Activated naive CD8-positive, alpha-beta T cell treated with anti-CD3 and anti-CD28 coated beads, Interleukin-2, amount 10 ng/mL, durations not matched to agents 7 days and 5 days (primary cell): ENCODE measurements around the gene NKX1-2. TPM values are rescaled to one million over a fixed set of nuclear protein-coding genes. Genes with fewer than 3 reads are reported as not detected.

Experiments
- ATAC-seq: fragments of 150-1000 bp; cut with Tn5 transposase; one replicate; pipeline ENCODE4 v1.10.0; 2021; ENCODE audit warnings: low read depth, moderate library complexity
- POLR2A ChIA-PET: fragments of 350-600 bp; sonication (Branson Sonifier 250); formaldehyde crosslinking; loops from one replicate; lab custom pipeline; 2021; ENCODE audit warnings: antibody characterized with exemption; lab: Charles Lee
- DNase-seq: peaks from one replicate; pipeline ENCODE4 v3.0.0; 2021
- H3K27ac Mint-ChIP-seq: one replicate; pipeline ENCODE4 v1.8.0; 2022; ENCODE audit warnings: mild to moderate bottlenecking, mixed read lengths
- H3K27me3 Mint-ChIP-seq: one replicate; pipeline ENCODE4 v1.8.0; 2022; ENCODE audit warnings: mild to moderate bottlenecking, moderate library complexity, mixed read lengths
- H3K36me3 Mint-ChIP-seq: one replicate; pipeline ENCODE4 v1.8.0; 2021; ENCODE audit warnings: mild to moderate bottlenecking, mixed read lengths
- H3K4me1 Mint-ChIP-seq: one replicate; pipeline ENCODE4 v1.8.0; 2021; ENCODE audit warnings: mixed read lengths
- H3K4me3 Mint-ChIP-seq: one replicate; pipeline ENCODE4 v1.8.0; 2022; ENCODE audit warnings: mild to moderate bottlenecking, moderate library complexity, mixed read lengths
- H3K9me3 Mint-ChIP-seq: one replicate; pipeline ENCODE4 v1.8.0; 2021; ENCODE audit warnings: mixed read lengths
- total RNA-seq, 2 experiments: library from RNA; stranded (reverse); gene quantifications; one replicate each; pipeline ENCODE4 v1.2.3, GENCODE V29; 2021

NKX1-2 gene
- total RNA-seq, 2 experiments from 2014 or later: not detected

DNA sequence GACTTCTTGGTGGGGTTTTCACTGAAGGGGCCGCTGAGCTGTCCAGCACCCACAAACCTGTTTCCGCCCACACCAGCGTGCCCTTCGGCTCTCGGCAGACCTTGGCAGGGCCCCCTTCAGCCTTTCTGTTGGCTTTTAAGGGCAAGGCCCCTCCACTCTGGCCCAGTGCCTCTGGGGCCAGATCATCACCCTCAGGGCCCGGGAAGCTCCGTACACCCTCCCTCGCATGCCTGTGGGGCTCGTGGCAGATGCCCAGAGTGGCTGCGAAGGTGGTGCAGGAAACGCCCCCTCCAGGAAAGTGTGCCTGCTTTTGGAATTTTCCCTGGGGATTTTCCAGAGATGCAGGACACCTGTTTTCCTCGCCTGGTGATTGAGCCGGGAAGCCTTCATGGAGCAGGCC, 18.8 kb upstream of the NKX1-2 start:
- DNase-seq (no peak), ATAC-seq (no peak)
- Mint-ChIP-seq H3K4me1 (peaks cover 21% of the 10 kb centered on the region), H3K9me3 (no peaks in the 10 kb centered on the region), H3K4me3 (no peak overlapping the region), H3K27ac (no peak overlapping the region), H3K36me3 (peaks cover 5% of the 10 kb centered on the region), H3K27me3 (no peaks in the 10 kb centered on the region)
- POLR2A ChIA-PET: interaction anchor here (0.6 kb wide), 1 partner anchor 32 kb away, joined by 3 read pairs; no protein-coding TSS in a partner anchor

DNA sequence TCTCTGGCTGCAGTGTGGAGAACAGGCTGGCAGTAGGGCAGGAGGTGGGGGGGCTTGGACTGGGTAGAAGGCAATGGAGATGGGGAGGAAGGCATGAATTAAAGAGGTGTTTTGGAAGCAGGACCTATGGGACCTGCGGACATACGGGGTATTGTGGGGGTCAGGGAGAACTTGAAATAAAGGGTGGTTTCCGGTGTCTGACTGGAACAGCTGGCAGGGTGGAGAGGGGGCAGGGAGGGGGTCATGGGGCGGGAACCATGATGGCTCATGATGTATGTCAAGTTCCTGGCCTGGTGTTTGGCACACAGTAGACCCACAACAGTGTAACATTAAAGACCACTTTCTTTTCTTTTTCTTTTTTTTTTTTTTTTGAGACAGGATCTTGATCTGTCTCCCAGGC, 17.3 kb upstream of the NKX1-2 start:
- ATAC-seq: no peak
- Mint-ChIP-seq H3K4me1 (peaks cover 21% of the 10 kb centered on the region), H3K36me3 (peaks cover 5% of the 10 kb centered on the region), H3K9me3 (no peaks in the 10 kb centered on the region), H3K27ac (no peak overlapping the region), H3K4me3 (no peak overlapping the region), H3K27me3 (no peaks in the 10 kb centered on the region)
- POLR2A ChIA-PET: no interaction called here
- no peak for DNase-seq

DNA sequence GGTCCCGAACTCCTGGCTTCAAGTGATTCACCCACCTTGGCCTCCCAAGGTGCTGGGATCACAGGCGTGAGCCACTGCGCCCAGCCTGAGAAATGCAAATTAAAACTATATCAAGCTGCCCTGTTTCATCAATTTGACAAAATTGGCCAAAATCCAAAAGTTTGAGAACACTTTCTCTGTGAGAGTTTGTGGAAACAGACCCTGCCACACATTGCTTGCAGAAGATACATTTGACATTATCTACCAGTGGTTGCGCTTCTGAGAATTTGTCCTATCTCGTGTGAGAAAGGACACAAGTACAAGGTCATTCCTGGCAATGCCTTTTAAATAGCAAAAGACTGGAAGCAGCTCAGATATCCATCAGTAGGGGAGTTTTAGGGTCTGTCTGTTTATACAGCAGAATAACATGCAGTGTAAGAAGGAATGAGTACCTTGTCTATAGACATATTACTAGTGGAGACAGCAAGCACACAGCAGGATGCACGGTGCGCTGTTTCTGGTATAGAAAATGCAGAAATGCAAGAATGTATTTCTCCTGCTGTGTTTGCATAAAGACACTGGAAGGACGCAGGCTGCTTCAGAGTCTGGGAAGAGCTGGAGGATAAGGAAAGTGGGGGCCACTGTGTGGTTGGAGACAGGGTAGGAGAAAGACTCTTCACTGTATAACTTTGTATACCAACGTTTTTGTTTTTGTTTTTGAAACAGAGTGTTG, 16.1 kb upstream of the NKX1-2 start:
- peak overlapping the region; percentile 81 for H3K27ac Mint-ChIP-seq
- peaks cover 6% of the 10 kb centered on the region for H3K36me3 Mint-ChIP-seq
- H3K27me3 Mint-ChIP-seq: peaks cover 2% of the 10 kb centered on the region
- H3K4me3 Mint-ChIP-seq: peak overlapping the region; percentile 63
- ATAC-seq (no peak), DNase-seq (no peak)
- POLR2A ChIA-PET: no interaction called here
- H3K9me3 Mint-ChIP-seq: no peaks in the 10 kb centered on the region
- H3K4me1 Mint-ChIP-seq: peaks cover 25% of the 10 kb centered on the region

DNA sequence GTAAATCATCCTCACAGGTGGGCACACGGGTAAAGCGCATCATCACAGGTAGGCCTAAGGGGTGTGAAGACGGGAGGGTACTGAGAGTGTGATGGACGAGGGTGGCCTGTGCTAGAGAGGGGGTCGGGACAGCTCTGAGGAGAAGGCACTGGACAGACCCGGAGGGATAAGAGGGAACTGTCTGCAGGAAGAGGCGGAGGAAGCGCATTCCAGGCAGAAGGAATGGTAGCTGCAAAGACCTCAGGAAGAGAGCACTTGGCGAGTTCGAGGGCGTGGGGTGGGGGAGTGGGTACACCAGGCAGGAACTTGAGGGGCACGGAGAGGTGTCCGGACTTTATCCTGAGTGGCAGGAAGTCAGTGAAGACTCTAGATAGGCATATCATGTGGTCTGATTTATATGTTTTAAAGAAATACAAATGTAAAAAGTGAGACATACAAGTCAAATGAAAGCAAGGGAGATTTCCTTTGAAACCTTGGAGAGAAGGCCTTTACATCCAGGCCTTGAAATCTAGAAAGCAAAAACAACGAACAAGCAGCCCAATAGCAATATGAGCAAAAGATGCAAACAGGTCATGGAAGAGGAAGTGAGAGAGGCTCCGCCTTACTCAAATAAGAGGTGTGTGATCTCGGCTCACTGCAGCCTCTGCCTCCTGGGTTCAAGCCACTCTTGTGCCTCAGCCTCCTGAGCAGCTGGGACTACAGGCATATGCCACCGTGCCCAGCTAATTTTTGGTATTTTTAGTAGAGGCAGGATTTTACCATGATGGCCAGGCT, 15.4 kb upstream of the NKX1-2 start:
- H3K9me3 Mint-ChIP-seq: no peaks in the 10 kb centered on the region
- H3K4me3 Mint-ChIP-seq: peak overlapping the region; percentile 63
- DNase-seq (no peak), ATAC-seq (no peak)
- peaks cover 6% of the 10 kb centered on the region for H3K36me3 Mint-ChIP-seq
- H3K27ac Mint-ChIP-seq: peak overlapping the region; percentile 81
- peaks cover 25% of the 10 kb centered on the region for H3K4me1 Mint-ChIP-seq
- peaks cover 2% of the 10 kb centered on the region for H3K27me3 Mint-ChIP-seq
- POLR2A ChIA-PET: interaction anchor here (0.6 kb wide), 1 partner anchor 25 kb away, joined by 4 read pairs; no protein-coding TSS in a partner anchor

DNA sequence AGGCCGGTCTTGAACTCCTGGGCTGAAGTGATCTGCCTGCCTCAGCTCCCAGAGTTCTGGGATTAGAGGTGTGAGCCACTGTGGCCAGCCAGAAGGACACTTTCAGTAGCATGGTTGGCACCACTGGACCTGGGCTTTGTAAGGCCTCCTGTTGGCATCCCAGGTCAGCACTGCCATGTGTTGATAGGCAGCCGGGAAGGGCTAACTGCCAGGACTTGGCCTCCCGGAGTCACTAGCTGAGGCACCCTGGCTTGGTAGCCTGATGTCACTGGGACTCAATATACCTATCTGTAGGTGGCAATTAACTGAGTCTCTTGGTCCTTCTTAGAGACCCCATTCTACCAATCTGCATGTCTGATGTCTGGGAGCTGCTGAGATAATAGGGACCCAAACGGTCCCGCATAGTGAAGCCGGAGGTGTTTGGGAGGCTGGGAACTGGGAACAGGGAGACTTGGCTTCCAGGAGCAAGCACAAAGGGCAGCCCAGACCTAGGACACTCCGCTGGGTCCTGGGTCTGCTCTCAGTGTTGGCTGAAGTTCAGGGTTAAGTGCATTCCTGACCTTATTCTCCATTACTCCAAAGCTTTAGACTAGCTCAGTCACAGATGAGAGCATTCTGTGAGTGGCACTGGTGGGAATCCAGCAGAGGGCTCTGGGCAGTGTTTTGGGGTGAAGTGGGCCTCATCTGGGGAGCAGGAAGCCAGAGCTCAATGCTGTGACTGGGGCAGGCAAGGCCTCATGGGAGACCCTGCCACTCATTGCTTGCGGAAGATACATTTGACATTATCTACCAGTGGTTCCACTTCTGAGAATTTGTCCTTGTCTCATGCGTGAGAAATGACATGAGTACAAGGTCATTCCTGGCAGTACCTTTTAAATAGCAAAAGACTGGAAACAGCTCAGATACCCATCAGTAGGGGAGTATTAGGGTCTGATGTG, 14.5 kb upstream of the NKX1-2 start:
- POLR2A ChIA-PET: interaction anchor here (0.6 kb wide), 1 partner anchor 26 kb away, joined by 4 read pairs; no protein-coding TSS in a partner anchor
- Mint-ChIP-seq H3K4me3 (peak overlapping the region; percentile 63), H3K27me3 (peaks cover 2% of the 10 kb centered on the region), H3K36me3 (peaks cover 6% of the 10 kb centered on the region), H3K9me3 (no peaks in the 10 kb centered on the region), H3K4me1 (peaks cover 22% of the 10 kb centered on the region), H3K27ac (peak overlapping the region; percentile 81)
- no peak for DNase-seq
- ATAC-seq: no peak

DNA sequence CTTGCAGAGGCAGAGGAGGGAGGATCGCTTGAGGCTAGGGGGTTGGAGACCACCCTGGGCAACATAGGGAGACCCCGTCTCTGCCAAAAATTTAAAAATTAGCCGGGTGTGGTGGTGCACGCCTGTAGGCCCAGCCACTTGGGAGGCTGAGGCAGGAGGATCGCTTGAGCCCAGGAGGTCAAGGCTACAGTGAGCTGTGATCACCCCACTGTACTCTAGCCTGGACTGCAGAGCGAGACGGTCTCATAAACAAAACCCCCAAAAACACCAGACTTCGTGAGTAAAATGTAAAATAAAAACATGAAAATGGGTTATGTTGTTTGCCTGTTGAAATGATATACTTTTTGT, 12.5 kb upstream of the NKX1-2 start:
- H3K27me3 Mint-ChIP-seq: peaks cover 9% of the 10 kb centered on the region
- DNase-seq (no peak), ATAC-seq (no peak)
- no peaks in the 10 kb centered on the region for H3K9me3 Mint-ChIP-seq
- POLR2A ChIA-PET: interaction anchor here (0.8 to 1.5 kb wide), 3 partner anchors 11 to 454 kb away, joined by 3 to 5 read pairs (median 4); partner anchors contain the start of gene NKX1-2
- H3K4me3 Mint-ChIP-seq: peak overlapping the region; percentile 98
- H3K36me3 Mint-ChIP-seq: peaks cover 6% of the 10 kb centered on the region
- H3K4me1 Mint-ChIP-seq: peaks cover 22% of the 10 kb centered on the region
- H3K27ac Mint-ChIP-seq: peak overlapping the region; percentile 78

DNA sequence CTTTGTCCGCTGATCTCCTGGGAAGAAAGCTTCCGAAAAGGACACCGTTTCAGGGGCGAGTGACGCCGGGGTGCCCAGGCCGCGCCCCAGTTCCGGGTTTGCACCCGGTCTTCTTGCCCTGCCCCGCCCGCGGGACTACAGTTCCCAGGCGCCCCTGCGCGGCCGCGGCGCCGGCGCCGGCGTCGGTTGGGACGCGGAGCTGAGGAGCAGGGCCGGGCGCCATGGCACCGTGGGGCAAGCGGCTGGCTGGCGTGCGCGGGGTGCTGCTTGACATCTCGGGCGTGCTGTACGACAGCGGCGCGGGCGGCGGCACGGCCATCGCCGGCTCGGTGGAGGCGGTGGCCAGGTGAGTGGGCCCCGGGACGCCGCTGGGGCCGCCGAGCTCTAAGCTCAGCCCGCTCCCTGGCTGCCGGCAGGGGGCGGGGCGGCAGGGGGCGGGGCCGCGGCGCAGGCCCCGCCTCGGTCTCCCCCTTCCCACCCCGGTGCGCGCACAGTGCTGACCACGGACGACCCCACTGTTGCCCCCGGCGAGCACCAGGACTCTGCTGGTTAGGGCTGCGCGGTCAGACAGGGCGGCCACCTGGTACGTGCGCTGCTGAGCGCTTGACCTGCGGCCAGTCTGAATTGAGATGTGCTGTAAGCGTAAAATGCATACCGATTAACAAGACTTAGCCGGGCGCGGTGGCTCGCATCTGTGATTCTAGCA, 12.0 kb upstream of the NKX1-2 start, which contains the start of gene LHPP:
Gene LHPP (plus strand): TSS at position 182 of the 706 bp plus-strand sequence. CDS start 40 bp downstream, at position 222.
- peaks cover 9% of the 10 kb centered on the region for H3K27me3 Mint-ChIP-seq
- no peaks in the 10 kb centered on the region for H3K9me3 Mint-ChIP-seq
- peaks cover 22% of the 10 kb centered on the region for H3K4me1 Mint-ChIP-seq
- ATAC-seq (peak; percentile 96), DNase-seq (peak; percentile 93)
- H3K36me3 Mint-ChIP-seq: peaks cover 6% of the 10 kb centered on the region
- POLR2A ChIA-PET: interaction anchor here (0.6 to 1.5 kb wide), 6 partner anchors 11 to 455 kb away, joined by 3 to 5 read pairs (median 3); partner anchors contain the start of gene NKX1-2
- peak within 1 kb of the TSS; percentile 98 for H3K4me3 Mint-ChIP-seq
- H3K27ac Mint-ChIP-seq: peak within 1 kb of the TSS; percentile 99

DNA sequence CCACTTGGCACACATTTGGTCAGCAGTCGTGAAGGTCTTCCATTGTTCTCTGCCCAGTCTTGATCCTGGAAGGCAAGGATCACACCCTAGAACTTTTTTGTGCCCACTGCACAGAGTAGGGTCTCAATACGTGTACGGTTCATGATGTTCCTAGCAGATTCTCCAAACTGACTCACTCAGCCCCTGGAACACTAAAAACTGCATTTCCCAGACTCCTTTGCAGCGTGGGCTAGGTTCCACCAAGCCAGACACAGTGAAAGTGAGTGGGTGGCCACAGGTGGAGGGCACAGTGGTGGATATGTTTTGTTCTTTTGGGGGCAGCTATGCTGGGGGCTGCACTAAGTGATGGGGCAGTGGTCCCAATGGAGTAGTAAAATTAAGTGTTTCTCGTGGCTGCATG, 10.3 kb upstream of the NKX1-2 start:
- H3K9me3 Mint-ChIP-seq: no peaks in the 10 kb centered on the region
- peaks cover 21% of the 10 kb centered on the region for H3K27me3 Mint-ChIP-seq
- H3K4me3 Mint-ChIP-seq: no peak overlapping the region
- peaks cover 14% of the 10 kb centered on the region for H3K4me1 Mint-ChIP-seq
- POLR2A ChIA-PET: interaction anchor here (1.3 kb wide), 1 partner anchor 187 kb away, joined by 3 read pairs; no protein-coding TSS in a partner anchor
- DNase-seq (no peak), ATAC-seq (no peak)
- H3K27ac Mint-ChIP-seq: no peak overlapping the region
- H3K36me3 Mint-ChIP-seq: peaks cover 5% of the 10 kb centered on the region

DNA sequence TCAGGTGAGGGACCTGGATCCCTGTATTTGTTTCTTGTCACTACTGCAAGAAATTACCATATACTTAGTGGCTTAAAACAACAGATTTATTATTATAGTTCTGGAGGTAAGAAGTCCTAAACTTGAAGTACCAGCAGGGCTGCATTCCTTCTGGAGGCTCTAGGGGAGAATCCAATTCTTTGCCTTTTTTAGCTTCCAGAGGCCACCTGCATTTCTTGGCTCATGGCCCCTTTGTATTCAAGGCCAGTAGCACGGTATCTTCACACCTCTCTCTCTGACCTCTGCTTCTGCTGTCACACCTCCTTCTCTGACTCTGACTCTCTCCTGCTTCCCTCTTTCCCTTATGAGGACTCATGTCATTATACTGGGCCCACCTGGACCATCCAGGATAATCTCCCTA, 9.6 kb upstream of the NKX1-2 start:
- Mint-ChIP-seq H3K36me3 (peaks cover 2% of the 10 kb centered on the region), H3K4me3 (no peak overlapping the region), H3K27me3 (peaks cover 28% of the 10 kb centered on the region), H3K27ac (no peak overlapping the region), H3K4me1 (peaks cover 6% of the 10 kb centered on the region), H3K9me3 (no peaks in the 10 kb centered on the region)
- no peak for ATAC-seq
- POLR2A ChIA-PET: no interaction called here
- DNase-seq: no peak

DNA sequence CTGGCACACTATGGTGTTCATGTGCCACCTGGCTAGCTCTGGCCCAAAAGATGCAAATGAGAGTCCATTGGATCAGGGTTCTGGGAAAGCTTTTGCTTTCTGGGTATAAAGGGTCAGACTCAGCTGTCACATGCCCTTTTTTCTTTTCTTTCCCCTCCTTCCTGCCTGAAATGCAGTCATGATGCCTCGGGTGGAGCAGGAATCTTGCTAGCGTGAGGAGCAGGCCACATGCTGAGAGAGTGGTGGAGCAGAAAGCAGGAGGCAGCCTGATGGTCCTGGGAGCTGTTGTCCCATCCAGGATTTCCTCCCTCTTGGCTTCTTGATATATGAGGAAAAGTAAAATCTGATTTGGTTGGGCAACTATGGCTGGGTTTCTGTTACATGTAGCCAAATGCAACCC, 9.1 kb upstream of the NKX1-2 start:
- Mint-ChIP-seq H3K36me3 (peaks cover 2% of the 10 kb centered on the region), H3K4me1 (peaks cover 3% of the 10 kb centered on the region), H3K9me3 (no peaks in the 10 kb centered on the region), H3K27me3 (peaks cover 32% of the 10 kb centered on the region), H3K4me3 (no peak overlapping the region), H3K27ac (no peak overlapping the region)
- POLR2A ChIA-PET: no interaction called here
- DNase-seq (no peak), ATAC-seq (no peak)

DNA sequence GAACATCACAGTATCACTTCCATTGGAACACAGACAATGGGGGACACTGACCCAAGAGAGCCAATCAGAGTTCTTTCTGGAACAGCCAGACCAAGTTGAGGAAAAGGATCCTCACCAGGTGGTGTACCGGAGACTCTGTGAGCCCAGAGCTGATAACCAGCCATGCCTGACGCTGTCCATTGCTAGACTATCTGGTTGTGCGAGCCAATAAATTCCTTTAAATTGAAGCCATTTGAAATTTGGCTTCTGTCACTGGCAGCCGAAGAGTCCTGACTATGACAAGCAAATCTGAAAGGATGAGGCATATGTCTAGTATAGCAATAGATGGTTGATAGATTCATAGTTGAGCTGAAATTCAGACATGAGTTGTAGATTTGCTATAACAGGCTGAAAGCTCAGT, 8.6 kb upstream of the NKX1-2 start:
- H3K36me3 Mint-ChIP-seq: peaks cover 2% of the 10 kb centered on the region
- no peak overlapping the region for H3K27ac Mint-ChIP-seq
- no peaks in the 10 kb centered on the region for H3K9me3 Mint-ChIP-seq
- ATAC-seq (no peak), DNase-seq (no peak)
- H3K4me1 Mint-ChIP-seq: peaks cover 3% of the 10 kb centered on the region
- POLR2A ChIA-PET: no interaction called here
- H3K27me3 Mint-ChIP-seq: peaks cover 36% of the 10 kb centered on the region
- no peak overlapping the region for H3K4me3 Mint-ChIP-seq

DNA sequence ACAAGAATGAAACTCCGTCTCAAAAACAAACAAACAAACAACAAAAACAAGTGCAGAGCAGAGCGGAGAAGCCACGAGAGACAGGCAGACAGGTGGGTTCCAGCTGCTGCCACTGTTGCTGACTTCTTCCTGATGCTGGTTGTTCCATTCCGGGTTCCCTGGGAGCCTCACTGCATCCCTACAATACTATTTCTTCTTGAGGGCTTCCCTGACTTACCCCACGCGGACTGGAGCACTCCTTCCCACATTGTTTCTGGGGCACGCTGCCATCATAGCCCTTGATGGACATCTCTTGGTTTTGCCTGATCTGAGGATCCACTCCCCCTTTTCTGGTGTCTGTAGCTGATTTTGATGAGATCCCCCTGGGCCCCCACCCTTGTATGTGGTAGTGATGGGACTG, 5.6 kb upstream of the NKX1-2 start:
- peaks cover 2% of the 10 kb centered on the region for H3K4me1 Mint-ChIP-seq
- no peaks in the 10 kb centered on the region for H3K36me3 Mint-ChIP-seq
- no peak overlapping the region for H3K4me3 Mint-ChIP-seq
- H3K27ac Mint-ChIP-seq: no peak overlapping the region
- peaks cover 65% of the 10 kb centered on the region for H3K27me3 Mint-ChIP-seq
- DNase-seq (no peak), ATAC-seq (no peak)
- H3K9me3 Mint-ChIP-seq: no peaks in the 10 kb centered on the region
- POLR2A ChIA-PET: interaction anchor here (0.7 kb wide), 1 partner anchor 251 kb away, joined by 5 read pairs; no protein-coding TSS in a partner anchor
